GM03348 (cell line): Measurements from ENCODE around the gene HSP90B1.

Experiments
- DNase-seq: peaks from one replicate; pipeline ENCODE4 v3.0.0; 2012; ENCODE audit warnings: low spot score

Gene HSP90B1

GRCh38 chr12:103975368-103975767, 45.2 kb downstream of the HSP90B1 start:
- DNase-seq = no peak

DNA sequence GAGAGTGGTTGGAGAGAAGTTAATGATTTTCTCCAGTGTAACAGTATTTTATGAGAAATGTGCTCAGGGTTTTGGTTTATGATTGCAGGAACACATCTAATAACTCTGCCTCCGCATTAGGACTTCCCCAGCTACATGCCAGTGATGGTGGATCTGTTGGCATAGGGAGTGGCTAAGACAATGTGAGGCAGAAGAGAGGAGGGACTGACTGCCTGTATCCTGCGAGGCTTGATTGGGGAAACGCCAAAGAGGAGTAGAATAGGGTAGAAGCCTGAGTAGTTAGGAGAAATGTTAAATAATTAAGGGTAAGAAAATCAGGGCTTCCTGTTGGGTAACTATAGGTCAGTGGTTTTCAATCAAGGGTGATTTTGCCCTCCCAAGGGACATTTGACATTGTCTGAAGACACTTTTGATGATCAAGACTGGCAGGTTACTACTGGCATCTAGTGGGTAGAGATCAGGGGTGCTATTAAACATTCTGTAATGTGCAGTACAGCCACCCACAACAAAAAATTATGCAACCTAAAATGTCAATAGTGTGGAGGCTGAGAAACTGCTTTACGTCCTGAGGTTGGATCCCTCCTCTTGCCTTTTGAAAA, 48.3 kb downstream of the HSP90B1 start:
- DNase-seq = no peak

DNA sequence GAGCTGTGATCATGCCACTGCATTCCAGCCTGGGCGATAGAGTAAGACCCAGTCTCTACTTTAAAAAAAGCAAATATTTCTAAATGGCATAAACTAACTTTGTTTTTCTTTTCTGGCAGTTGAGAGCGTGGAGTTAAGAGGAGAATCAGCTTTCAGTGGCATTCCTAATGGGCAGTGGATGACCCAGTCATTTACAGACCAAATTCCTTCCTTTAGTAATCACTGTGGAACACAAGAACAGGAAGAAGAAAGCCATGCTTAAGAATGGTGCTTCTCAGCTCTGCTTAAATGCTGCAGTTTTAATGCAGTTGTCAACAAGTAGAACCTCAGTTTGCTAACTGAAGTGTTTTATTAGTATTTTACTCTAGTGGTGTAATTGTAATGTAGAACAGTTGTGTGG, 56.6 kb downstream of the HSP90B1 start:
- DNase-seq = peak; percentile 10

GRCh38 chr12:103994235-103994634, 64.0 kb downstream of the HSP90B1 start:
- no peak for DNase-seq

GRCh38 chr12:103996595-103996994, 66.4 kb downstream of the HSP90B1 start:
- DNase-seq = no peak

GRCh38 chr12:103997286-103997900, 67.2 kb downstream of the HSP90B1 start:
- no peak for DNase-seq
